Retinal pigment epithelial cell (primary cell): ENCODE results near the gene DNAI2.

Source experiments
- DNase-seq: peaks from one replicate; pipeline ENCODE4 v3.0.0-alpha.2; 2010; ENCODE audit warnings: low read depth
- H3K4me3 ChIP-seq: 2 replicates; pipeline ENCODE4 v1.5.1; 2011; ENCODE audit warnings: mild to moderate bottlenecking, low read length, control low read depth, moderate library complexity
- CTCF ChIP-seq: conservative IDR thresholded peaks from 2 replicates; pipeline ENCODE4 v1.5.1; 2011; ENCODE audit warnings: low read depth, low read length, control low read depth, inconsistent platforms

The DNAI2 gene

DNA sequence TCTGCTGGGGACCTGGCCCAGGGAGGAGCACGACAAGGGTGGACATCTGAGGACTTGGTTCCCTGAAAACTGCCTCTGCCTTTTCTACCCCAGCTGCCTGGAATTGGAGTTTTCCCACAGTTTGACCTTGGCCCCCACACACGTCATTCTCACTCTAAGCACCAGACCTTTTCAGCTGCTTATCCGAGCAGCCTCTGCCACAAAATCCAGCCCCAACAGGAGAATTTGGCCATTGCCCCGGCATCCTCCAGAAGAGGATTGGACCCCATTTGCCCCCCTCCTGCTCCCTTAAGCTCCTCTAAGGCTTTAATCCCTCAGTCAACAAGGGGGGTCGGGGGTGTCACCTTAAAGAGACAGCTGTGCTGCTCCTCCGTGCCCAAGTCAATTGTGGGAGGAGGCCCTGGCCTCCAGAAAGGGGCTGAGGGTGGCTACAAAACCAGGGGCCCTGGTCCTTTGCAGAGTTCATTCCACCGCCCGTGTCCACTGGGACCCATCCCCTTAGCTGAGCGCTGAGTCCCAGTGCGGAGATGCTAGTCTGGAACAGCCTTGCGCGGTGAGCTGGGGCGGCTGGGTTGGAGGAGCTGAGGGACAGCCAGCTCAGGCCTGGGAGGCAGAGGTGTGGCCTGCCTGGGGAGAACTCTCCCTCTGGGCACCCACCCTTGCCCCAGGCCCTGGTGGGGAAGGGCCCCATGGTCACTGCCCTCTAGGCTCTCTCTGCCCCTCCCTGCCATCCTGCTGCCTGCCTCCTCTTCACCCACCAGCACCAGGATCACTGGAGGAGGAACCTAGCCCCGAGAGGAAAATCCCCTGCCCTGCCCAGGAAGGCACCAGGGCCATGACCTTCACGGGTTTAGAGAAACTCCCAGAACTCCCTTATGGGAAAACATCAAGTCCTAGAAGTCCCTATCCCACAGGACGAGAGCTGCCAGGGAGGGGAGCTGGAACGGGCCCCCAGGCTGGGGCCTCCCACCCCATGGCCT lies 41.8 kb upstream of the DNAI2 start:
- H3K4me3 ChIP-seq = no peak overlapping the region
- no peak for TF ChIP-seq CTCF
- DNase-seq = no peak

DNA sequence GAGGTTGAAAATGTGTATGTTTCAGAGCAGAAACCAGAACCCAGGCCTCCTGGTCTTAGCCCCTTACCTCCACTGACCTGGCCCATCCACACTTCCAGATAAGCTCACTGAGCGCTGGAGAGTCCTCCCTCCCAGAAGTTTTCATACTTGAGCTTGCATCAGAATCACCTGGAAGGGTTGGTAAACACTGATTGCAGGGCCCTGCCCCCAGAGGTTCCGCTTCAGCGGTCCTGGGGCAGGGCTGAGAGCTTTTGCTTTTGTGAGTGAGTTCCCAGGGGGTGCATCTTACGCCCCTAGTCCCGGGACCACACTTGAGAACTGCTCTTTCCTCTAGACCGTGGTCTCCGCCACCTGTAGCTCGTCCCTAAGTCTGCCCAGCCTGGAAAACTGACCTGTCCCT lies 40.1 kb upstream of the DNAI2 start:
- H3K4me3 ChIP-seq = no peak overlapping the region
- no peak for DNase-seq
- TF ChIP-seq CTCF = no peak

DNA sequence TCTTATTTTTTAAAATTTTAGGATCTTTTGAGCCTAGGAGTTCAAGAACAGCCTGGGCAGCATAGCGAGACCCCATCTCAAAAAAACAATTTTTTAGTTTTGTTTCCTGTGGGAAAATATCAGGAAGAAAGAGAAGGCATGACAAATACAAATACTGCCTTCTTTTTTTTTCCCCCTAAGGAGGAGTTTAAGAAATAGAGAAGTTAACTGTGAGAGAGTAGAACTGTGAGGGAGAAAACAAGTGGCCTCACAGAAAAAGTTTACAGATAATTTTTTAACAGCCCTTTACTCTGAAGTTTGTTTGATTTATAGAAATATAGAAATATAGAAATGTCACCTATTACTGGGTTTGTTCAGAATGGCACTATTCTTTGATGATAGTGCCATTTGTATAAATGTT lies 39.5 kb upstream of the DNAI2 start:
- no peak overlapping the region for H3K4me3 ChIP-seq
- no peak for TF ChIP-seq CTCF
- no peak for DNase-seq

DNA sequence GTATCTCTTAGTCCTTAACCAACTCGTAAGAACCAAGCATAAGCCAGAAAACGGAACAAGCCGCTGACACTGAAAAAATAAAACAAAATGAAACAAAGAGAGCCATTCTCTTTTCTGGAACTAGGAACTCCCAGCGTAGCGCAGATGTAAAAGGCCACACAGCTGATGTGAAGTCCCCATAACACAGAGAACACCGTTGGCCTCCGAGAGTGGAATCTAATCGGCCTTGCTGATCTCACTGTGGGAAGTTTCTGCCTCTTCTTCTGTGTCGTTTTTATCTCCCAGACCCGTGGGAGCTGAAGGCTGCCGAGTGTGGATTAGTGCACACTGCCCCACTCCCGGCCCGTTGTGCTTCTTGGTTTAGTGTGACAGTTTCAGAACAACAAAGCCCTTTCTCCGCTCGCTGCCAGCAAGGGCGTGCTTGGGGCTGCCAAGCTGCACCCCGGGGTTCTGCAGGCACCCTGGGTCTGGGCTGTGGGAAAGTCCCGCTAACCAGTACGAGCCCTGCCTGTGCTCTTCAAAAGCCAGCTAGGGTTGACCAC lies 38.9 kb upstream of the DNAI2 start:
- no peak for TF ChIP-seq CTCF
- DNase-seq = no peak
- no peak overlapping the region for H3K4me3 ChIP-seq

GRCh38 chr17:74235911-74236371 lies 38.1 kb upstream of the DNAI2 start:
- DNase-seq = no peak
- no peak overlapping the region for H3K4me3 ChIP-seq
- no peak for TF ChIP-seq CTCF

GRCh38 chr17:74237321-74237720 lies 36.7 kb upstream of the DNAI2 start:
- no peak overlapping the region for H3K4me3 ChIP-seq
- no peak for TF ChIP-seq CTCF
- DNase-seq = no peak

DNA sequence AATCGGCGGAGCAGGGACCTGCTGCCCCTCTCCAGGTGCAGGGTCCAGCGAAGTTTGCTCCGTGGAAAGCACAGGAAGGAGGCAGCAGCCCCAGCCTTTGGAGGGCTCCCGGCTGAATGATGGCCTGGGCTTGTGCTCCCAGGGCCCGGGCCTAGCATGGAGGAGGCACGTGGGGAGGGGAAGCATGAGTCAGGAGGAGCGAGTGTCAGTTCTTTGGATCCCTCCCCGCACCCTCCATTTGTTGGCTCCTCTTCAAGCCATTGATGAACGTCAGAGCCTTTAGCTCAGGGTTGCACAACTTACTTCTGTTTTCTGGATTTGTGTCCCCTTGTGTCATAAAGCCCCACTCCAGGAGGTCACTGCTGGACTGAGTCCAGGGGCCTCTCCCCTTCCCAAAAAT lies 34.9 kb upstream of the DNAI2 start:
- no peak for DNase-seq
- H3K4me3 ChIP-seq = no peak overlapping the region
- no peak for TF ChIP-seq CTCF
